Measurements from ENCODE around the gene LMF1. TPM values are rescaled to one million over a fixed set of nuclear protein-coding genes. Genes with fewer than 3 reads are reported as not detected.
"Not testable (repeated sequence)": the region's sequence is repeated elsewhere in the genome, so short reads cannot be mapped to it uniquely, and the experiment has no call there.

Gene LMF1
- total RNA-seq, 1 experiment from 2014 or later, result 2.8 TPM

DNA sequence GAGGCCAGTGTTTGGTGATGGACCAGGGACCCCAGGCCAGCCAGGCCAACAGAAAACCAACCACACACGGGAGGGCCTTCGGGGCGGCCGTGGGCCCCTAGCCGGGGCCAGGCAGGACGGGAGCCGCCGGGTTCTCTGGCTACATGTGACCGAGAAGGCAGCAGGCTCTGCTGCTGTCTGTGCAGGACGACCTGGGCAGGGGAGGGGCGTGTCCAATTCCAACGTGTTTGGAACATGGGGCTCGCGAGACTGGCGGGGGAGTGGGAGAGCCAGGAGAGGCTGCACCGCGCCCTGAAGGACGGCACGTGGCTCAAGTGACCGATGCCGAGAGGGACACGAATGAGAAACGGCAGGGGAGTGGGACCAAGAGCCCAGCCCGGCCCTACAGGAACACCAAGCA is 75.4 kb downstream of the LMF1 start:
- no peak for DNase-seq (ENCODE audit: low read depth)

DNA sequence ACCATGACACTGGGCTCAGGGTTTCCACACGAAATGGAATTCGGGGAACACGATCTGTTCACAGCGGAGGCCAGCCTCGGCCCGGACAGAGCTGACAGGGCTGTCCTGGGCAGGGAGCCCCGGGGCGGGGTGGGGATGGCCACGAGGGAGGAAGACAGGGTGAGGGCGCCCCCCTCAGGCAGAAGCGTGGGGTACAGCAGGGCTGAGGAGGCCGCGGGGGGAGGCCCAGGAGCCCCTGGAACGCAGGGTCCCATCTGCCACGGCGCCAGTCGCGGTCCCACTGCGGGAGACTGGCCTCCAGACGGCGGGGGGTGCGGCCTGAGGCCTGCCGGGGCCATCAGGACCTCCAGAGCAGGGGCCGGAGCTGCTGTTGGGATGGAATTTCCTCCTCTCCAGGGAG is 75.9 kb downstream of the LMF1 start:
- DNase-seq (ENCODE audit: low read depth), result no peak

DNA sequence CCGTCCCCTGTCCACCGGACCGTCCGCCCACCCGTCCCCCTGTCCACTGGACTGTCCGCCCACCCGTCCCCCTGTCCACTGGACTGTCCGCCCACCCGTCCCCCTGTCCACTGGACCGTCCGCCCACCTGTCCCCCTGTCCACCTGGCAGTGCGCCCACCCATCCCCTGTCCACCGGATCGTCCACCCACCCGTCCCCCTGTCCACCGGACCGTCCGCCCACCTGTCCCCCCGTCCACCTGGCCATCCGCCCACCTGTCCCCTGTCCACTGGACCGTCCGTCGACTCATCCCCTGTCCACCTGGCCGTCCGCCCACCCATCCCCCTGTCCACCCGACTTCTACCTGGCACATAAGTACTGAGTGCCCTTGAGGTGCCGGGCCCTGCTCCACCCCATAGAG is 76.6 kb downstream of the LMF1 start:
- no peak for DNase-seq (ENCODE audit: low read depth)

DNA sequence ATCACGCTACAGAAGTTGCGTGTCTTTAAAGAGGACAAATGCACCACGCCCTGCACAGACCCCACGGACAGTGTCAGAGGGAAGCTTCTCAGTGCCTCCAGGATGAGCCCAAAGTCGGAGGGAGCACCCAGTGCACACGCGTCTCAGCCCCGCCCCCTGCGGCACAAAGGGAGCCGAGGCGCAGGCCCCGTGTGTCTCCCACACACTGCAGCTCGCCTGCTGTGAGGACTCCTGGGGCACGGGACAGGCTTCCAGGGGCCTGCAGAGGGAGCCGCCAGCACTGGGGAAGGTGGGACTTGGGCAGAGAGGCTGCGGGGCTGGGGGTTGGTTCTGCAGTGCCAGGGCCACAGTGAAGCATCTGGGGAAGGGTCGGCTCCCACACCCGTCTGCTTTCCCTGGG is 77.4 kb downstream of the LMF1 start:
- no peak for DNase-seq (ENCODE audit: low read depth)

DNA sequence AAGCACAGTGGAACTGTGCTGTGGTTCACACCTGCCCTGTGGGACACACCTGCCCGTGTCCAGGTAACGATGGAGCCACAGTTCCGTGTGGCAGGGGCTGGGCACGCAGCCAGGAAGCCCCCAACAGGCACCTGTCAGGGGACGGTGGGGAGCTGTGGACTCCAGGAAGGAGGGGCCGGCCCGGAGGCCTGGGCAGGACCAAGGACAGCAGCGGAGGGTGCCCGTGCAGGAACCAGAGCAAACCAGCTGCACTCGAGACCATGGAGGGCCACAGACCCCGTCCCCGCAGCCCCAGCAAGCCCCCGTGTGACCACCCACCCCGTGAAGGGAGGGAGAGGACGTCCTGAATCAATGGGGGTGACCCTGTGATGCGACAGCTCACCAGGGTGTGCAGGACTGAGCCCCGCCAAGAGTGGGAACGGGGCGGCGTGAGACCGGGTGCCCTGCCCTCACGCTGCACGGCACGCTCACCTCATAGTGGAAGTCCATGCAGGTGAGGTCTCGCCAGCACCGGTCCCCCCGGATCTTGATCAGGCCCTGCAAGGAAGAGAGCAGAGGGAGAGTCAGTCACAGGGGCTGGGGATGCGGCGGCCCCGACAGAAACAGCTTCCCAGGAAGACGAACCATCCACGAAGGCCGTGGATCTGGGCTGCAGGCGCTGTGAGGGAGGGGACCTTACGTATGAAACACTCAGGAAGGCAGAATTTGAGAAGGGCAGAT is 78.1 kb downstream of the LMF1 start:
- DNase-seq (ENCODE audit: low read depth), result no peak

DNA sequence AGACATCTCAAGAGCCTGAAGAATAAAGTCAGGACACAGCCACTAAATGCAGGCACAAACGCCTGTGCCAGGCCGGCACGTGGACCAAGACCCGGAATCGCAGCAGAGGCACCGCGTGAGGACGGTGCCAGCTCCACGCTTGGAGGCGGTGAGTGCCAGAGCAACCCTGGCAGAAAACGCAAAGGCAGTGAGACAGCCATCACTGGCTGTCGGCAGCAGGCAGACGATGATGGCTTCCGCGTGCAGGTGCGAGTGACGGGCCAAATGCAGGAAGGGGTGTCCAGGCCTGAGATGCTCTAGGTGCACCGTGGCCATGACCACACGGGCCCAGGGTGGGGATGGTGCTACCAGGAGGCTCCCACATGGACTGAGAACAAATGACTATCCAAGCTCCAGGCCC is 78.8 kb downstream of the LMF1 start:
- DNase-seq (ENCODE audit: low read depth), result no peak

DNA sequence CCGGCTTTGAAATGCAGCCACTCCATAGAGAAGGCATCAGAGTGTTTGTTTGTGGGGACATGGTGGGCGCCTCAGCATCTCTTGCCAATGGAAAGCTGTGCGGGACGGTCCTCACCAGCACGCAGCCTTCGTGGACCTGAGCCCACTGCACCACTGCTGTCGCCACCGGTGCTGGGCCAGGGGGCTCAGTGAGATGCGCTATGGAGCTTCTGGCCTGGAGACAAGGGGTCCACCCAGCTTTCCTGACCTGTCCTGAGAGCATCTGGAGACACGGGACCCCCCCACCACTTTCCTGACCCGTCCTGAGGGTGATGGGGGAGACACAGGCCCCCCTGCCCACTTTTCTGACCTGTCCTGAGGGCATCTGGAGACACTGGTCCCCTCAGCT is 79.4 kb downstream of the LMF1 start:
- DNase-seq (ENCODE audit: low read depth), result no peak

DNA sequence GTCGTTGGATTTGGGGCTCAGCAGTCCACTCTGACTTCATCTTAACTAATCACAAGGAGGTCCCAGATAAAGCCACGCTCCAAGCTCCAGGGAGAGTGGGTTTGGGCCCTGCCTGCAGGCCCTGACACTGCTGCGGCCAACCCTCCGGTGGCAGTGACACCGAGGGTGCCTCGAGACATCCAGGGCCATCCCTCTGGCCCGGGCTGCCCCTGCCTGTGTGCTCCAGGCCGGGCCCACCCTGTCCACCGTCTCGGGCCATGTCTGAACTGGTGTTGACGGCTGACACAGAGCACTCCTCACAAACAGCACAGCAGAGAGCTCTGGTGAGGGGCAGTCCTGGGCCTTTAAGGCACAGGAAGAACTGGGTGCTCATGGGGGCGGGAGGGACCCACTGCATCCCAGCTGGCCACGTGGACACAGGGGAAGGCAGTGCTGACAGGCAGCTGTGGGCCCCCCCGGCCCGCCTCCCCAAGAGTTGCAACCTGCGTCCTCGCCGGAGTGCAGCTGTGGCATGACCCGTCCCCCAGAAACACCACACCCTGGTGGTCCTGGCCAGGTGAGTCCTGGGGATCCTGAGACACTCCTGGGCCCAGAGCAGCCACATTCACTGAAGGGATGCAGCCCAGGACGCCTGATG is 80.0 kb downstream of the LMF1 start:
- DNase-seq (ENCODE audit: low read depth), result no peak

DNA sequence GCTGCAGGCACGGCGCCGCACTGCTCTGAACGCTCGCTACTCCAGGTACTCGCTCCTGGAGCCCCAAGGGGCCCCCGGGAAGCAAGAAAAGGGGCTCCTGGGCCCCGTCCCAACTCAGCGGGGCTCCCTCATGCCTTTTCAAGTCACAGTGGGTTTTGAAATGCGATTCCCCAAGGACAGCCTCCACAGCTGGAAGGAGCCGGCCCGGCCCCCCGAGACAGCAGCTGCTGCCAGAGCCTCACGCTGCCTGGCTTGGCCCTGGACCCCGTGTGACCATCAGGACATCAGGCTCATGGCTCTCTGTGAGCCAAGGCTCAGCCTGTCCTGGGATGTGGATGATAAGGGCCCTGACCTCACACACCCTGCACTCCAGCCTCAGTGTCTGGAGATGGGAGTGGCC is 80.6 kb downstream of the LMF1 start:
- DNase-seq (ENCODE audit: low read depth), result no peak

DNA sequence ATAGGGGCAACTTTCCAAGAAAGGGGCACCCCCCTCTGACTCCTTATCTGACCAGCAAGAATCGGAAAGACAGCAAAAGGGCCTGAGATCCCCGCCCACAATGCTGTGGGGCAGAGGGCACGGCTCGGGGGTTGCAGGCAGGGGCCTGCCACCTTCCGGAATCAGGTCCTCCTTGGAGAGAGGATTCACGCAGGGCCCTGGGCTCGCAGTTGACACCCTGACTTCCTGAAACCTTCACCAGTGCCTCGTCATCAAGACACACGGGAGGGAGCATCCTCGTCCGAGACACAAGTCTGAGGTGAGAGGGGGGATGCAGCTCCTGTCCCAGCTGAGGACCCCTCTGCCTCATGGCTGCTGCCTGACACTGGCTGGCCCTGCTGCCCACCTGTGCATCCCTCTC is 81.2 kb downstream of the LMF1 start:
- no peak for DNase-seq (ENCODE audit: low read depth)

DNA sequence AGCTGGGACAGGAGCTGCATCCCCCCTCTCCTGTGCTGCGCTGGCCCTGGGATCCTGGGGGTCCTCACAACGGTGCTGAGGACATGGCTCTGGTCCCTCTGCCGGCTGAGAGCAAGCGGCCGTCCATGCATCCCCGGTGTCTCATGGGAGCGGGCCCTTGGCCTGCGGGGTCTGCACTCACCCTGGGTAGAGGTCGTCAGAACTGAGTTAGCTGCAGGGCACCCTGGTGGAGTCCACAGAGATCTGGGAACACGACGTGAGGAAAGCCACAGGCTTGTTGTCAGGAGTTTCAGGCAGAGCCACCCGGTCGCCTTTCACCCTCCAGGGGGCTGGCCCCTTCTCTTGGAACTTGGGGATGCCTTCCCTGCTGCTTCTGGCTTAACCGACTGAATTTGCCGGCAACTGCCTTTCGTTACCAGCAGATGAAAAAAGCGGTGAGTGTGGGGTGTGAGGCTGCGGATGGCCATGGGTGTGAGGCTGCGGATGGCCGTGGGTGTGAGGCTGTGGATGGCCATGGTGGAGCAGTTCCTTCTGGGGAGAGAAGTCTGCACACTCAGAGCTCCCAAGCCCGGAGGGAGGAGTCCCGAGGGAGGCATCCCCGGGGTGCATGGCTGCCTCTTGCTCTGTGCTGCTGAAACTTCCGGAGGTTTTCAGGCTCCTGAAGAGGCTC is 81.7 kb downstream of the LMF1 start:
- DNase-seq (ENCODE audit: low read depth), result no peak

DNA sequence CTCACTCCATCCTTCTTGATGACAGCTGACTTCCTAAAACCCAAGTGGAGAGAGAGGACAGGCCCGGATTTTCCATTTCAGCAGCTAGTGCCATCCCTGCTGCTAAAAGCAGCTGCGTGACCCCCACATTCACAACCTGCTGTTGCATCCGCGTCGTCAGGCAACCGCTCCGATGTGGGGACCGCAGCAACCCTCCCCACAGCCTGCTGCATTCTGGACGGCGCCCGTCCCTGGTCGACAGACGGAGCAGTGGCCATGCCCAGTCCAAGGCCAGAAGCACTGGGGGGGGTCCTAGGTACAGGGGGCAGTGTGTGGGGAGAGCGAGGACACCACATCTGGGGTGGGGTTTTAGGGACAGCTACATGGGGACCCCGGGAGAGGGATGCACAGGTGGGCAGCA is 82.3 kb downstream of the LMF1 start:
- DNase-seq (ENCODE audit: low read depth), result not testable (repeated sequence)

DNA sequence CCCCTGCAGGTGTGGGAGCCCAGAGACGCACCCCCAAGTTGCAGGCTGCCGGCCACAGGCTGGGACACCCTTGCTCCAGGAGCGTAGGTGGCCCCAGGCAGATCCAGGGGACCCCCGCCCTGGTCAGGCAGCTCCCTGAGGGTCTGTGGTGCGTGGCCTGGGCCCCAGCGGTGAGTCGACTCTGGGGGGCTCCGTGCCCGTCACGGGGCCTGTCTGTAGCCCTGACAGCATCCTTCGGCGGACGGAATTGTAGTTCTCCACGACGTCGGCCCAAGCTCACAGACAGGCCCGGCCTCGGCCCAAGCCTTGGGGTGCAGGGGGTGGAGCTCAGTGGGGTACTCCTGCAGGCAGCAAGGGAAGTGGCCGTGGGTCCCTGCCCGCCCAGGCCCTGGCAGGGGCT is 82.9 kb downstream of the LMF1 start:
- DNase-seq (ENCODE audit: low read depth), result no peak

DNA sequence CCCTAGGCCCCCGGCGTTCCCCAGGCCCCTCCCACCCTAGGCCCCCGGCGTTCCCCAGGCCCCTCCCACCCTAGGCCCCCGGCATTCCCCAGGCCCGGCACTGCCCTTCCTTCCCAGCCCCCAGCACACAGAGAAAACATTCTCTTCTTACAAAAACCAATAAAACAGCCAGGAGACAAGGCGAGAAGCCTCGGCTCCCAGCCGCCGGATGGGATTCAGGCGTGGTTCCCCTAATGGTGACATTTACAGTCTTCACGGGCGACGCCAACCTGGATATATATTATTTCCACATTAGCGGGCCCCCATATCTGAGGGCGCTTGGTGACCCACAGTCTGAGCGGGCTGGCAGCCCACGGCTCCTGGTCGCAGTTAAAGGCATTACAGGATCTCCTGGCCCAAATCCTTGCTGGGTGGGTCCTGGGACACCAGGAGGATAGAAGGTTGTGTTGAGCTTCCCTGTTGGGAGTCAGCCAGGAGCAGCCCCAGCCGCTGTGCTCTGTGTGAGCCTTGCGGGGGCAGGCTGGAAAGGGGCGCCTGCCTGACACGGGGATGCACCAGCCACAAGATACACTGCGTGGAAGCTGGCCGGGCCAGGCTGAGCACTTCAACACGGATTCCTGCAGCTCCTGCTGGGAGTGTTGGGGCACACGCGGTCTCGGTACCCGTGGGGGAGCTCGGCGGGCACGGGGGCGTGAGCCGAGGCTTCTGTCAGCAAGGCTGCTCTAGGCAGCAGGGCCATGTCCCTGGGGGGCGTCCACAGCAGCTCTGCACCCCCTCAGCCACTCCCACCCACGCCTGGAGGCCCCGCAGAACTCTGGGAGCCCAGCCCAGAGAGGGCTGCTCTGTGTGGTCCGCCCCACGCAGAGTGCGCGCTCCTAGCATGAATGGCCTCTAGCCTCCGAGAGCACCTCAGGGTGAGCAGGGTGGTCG is 83.7 kb downstream of the LMF1 start:
- DNase-seq (ENCODE audit: low read depth), result no peak

DNA sequence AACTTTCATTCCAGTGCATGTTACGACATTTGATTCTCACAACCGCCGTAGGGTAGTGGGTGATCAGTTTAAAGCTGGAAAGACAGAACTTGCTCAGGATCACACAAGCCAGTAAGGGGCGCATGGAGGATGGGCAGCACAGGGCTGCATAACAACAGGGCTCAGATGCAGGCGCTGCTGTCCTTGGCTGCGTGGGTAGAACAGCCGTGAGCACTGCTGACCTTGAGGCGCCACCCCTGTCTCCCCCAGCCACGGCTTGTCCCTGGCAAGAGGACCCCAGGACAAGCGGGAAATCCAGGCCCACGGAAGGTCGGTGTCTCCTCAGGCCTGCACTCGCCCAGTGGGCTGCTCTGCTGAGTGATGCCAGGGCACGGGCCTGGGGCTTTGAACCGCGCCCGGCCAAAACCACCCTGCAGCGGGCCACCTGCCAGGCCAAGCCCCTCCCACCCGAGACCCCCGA is 84.7 kb downstream of the LMF1 start:
- no peak for DNase-seq (ENCODE audit: low read depth)

DNA sequence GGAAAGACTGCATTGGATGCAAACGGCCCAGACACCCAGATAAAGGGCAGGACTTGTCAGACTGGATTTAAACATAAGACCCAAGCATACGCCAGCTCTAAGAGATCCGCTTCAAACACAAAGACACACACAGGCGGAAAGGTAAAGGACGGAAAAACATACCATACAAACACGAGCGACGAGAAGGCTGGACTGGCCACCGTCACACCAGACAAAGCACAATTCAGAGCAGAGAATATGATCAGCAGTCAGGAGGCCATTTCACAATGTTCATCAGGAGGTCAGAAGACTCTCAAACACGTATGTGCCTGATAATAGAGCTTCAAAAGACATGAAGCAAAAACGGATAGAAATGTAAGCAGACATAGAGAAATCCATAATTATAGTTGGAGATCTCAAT is 85.4 kb downstream of the LMF1 start:
- no peak for DNase-seq (ENCODE audit: low read depth)

DNA sequence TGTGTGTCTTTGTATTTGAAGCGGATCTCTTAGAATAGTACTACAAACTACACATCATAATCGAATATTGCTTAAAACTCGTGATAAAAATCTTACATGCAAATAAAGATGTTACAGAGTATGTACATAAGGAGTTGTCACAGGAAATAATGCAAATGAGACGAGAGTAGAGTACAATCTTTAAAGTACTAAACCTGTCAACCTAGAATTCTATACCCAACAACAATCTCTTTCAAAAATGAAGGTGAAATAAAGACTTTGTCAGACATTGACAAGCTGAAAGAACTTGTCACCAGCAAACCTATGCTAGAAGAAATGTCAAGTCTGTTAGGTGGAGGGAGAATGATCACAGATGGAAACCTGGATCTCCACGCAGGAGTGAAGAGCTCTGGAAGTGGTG is 86.6 kb downstream of the LMF1 start:
- no peak for DNase-seq (ENCODE audit: low read depth)

DNA sequence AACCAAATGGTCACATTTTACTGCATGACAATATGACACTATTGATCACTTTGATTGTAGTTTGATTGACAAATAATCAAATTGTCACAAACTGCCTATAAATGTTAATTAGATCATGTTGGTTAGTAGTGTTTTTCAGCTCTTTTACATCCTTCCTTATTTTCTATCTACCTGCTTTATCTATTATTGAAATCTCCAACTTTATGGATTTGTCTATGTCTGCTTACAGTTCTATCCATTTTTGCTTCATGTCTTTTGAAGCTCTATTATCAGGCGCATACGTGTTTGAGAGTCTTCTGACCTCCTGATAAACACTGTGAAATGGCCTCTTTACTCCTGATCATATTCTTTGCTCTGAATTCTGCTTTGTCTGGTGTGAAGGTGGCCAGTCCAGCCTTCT is 87.0 kb downstream of the LMF1 start:
- DNase-seq (ENCODE audit: low read depth), result no peak

DNA sequence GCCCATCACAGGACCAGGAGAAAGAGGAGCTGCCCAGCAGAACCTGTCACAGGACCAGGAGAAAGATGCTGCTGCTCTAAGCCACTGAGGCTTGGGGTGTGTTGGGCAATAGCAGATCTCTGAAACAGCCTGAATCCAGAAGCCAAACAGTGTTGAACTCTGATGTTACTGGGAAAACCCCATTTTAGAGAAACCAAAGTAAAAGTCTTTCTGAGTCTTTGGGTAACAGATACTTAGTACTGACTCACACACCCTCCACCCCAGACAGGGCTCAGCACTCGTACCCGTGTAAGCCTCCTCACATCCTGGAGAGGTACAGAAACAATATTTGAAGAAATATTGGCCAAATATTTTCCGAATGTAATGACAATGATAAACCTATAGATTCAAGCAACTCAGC is 87.4 kb downstream of the LMF1 start:
- DNase-seq (ENCODE audit: low read depth), result no peak

DNA sequence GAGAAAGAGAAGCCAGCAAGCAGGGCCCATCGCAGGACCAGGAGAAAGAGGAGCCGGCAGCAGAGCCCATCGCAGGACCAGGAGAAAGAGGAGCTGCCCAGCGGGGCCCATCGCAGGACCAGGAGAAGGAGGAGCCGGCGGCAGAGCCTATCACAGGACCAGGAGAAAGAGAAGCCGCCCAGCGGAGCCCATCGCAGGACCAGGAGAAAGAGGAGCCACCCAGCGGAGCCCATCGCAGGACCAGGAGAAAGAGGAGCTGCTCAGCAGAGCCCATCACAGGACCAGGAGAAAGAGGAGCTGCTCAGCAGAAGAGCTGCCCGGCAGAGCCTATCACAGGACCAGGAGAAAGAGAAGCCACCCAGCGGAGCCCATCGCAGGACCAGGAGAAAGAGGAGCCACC is 88.1 kb downstream of the LMF1 start:
- DNase-seq (ENCODE audit: low read depth), result not testable (repeated sequence)

DNA sequence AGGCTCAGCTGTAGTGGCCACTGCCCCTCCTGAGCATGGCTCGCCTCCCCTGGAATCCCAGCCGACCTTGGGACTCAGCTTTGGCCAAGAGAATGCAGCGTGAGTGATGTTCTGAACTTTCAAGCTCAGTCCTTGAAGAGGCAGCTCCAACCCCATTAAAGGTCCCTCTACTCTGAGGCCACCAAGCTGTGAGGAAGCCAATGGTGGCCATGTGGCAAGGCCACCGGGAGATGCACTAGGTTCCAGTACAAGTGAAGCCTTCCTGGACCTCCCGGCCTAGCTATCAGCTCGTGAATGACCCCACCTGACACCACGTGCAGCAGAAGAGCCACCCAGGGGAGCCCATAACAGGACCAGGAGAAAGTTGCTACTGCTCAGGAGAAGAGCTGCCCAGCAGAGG is 88.5 kb downstream of the LMF1 start:
- DNase-seq (ENCODE audit: low read depth), result no peak

All from M059J (cell line).